Spleen (tissue), 7 donors: ENCODE measurements around the gene PLOD2.

Source experiments
- POLR2A ChIP-seq, 3 donors: fragments of 450-650 bp; IDR thresholded peaks; one replicate each; pipeline ENCODE4 v1.5.1; 2017; ENCODE audit warnings: antibody characterized with exemption in 3 of 3, mild to moderate bottlenecking in 1 of 3
- POLR2AphosphoS5 ChIP-seq, 3 donors: sonication (generic); formaldehyde crosslinking; IDR thresholded peaks; one replicate each; pipeline ENCODE4 v1.5.1; 2017; ENCODE audit warnings: antibody characterized with exemption in 3 of 3
- TF ChIP-seq, protein P1 (sequence below), 11 experiments: fragments of 200-600 bp in 7 of 11; fragments of 450-650 bp in 4 of 11; sonication (generic) in 4 of 11; IDR thresholded peaks in 8 of 11; conservative IDR thresholded peaks in 3 of 11; 1 replicate in 7 of 11; 2 replicates in 4 of 11; pipeline versions ENCODE4 v1.4.0 to v1.8.0; 2016 to 2021; ENCODE audit warnings: antibody characterized with exemption in 11 of 11, inconsistent platforms in 4 of 11, mild to moderate bottlenecking in 1 of 11
- donor health status: DM: no; HTN: no; CAD: no; lungs with moderate emphysema.
- donor health status: DM: no; HTN: no; CAD: no.
- donor health status: DM: no; HTN: no; CAD: no.

DNA sequence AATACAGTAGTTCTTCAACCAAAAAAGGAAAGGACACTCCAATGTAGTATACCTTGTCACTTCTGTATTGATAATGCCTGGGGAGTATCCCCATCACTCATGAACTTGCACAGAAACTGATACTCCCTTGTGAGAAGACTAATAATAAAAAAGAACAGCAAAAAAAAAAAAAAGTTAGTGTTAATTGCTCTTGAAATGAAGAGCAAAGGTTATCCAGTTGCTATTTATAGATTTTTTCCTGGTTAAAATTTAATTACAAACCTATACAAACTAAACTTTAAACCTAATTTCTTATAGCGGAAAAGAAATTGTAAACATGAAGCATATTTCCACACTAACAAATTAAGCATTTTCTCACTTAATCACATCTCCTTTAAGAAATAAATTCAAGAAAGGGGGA, 6.7 kb downstream of the PLOD2 start:
- TF ChIP-seq, protein P1, sequence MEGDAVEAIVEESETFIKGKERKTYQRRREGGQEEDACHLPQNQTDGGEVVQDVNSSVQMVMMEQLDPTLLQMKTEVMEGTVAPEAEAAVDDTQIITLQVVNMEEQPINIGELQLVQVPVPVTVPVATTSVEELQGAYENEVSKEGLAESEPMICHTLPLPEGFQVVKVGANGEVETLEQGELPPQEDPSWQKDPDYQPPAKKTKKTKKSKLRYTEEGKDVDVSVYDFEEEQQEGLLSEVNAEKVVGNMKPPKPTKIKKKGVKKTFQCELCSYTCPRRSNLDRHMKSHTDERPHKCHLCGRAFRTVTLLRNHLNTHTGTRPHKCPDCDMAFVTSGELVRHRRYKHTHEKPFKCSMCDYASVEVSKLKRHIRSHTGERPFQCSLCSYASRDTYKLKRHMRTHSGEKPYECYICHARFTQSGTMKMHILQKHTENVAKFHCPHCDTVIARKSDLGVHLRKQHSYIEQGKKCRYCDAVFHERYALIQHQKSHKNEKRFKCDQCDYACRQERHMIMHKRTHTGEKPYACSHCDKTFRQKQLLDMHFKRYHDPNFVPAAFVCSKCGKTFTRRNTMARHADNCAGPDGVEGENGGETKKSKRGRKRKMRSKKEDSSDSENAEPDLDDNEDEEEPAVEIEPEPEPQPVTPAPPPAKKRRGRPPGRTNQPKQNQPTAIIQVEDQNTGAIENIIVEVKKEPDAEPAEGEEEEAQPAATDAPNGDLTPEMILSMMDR (IDR thresholded peaks at IDR 0.05 in 8 of 11, conservative IDR thresholded peaks at IDR 0.05 in 3 of 11): no peak
- TF ChIP-seq POLR2A (IDR thresholded peaks at IDR 0.05) (no peak), POLR2AphosphoS5 (IDR thresholded peaks at IDR 0.05) (no peak)
